HEK293T (cell line): ENCODE data around the gene CADPS2.
A peak's percentile ranks its signal among the peaks of the same experiment; 100 is the strongest.

Source experiments
- CTCF ChIA-PET: fragments of 350-600 bp; formaldehyde crosslinking; extraction: SDS; loops from one replicate; lab custom pipeline; 2021; ENCODE audit warnings: antibody characterized with exemption, inconsistent platforms; lab: Yijun Ruan, JAX
- POLR2A ChIA-PET: fragments of 350-600 bp; formaldehyde crosslinking; extraction: SDS; loops from one replicate; lab custom pipeline; 2020; ENCODE audit warnings: antibody characterized with exemption, inconsistent platforms; lab: Yijun Ruan, JAX
- DNase-seq: peaks from one replicate; pipeline ENCODE4 v3.0.0; 2012; ENCODE audit warnings: mixed read lengths; ENCODE audit errors: extremely low spot score
- ARNT ChIP-seq: fragments of 450-650 bp; IDR thresholded peaks from 2 replicates; pipeline ENCODE4 v1.6.1; 2017; ENCODE audit warnings: mild to moderate bottlenecking
- BHLHE40 ChIP-seq: fragments of 450-650 bp; IDR thresholded peaks from 2 replicates; pipeline ENCODE4 v1.6.1; 2016; ENCODE audit warnings: mild to moderate bottlenecking, moderate library complexity, borderline replicate concordance
- CTBP1 ChIP-seq: fragments of 450-650 bp; IDR thresholded peaks from 2 replicates; pipeline ENCODE4 v1.6.1; 2016; ENCODE audit warnings: borderline replicate concordance
- ELF4 ChIP-seq: fragments of 450-650 bp; IDR thresholded peaks from 2 replicates; pipeline ENCODE4 v1.6.1; 2017; ENCODE audit warnings: antibody characterized with exemption
- FOXA1 ChIP-seq: fragments of 450-650 bp; IDR thresholded peaks from 2 replicates; pipeline ENCODE4 v1.6.1; 2016; ENCODE audit warnings: mild to moderate bottlenecking
- FOXK2 ChIP-seq: fragments of 450-650 bp; IDR thresholded peaks from 2 replicates; pipeline ENCODE4 v1.6.1; 2016; ENCODE audit warnings: mild to moderate bottlenecking
- FOXM1 ChIP-seq: fragments of 450-650 bp; IDR thresholded peaks from 2 replicates; pipeline ENCODE4 v1.6.1; 2017; ENCODE audit warnings: mild to moderate bottlenecking, borderline replicate concordance
- HDGF ChIP-seq: fragments of 450-650 bp; IDR thresholded peaks from 2 replicates; pipeline ENCODE4 v1.6.1; 2017; ENCODE audit warnings: antibody characterized with exemption, borderline replicate concordance
- L3MBTL2 ChIP-seq: fragments of 450-650 bp; conservative IDR thresholded peaks from 2 replicates; pipeline ENCODE4 v1.6.1; 2016; ENCODE audit warnings: mild to moderate bottlenecking
- LEF1 ChIP-seq: fragments of 450-650 bp; IDR thresholded peaks from 2 replicates; pipeline ENCODE4 v1.6.1; 2017; ENCODE audit warnings: mild to moderate bottlenecking, borderline replicate concordance
- NFRKB ChIP-seq: fragments of 450-650 bp; IDR thresholded peaks from 2 replicates; pipeline ENCODE4 v1.6.1; 2016; ENCODE audit warnings: mild to moderate bottlenecking, moderate library complexity
- SP1 ChIP-seq: fragments of 450-650 bp; IDR thresholded peaks from 2 replicates; pipeline ENCODE4 v1.6.1; 2017
- SUZ12 ChIP-seq: fragments of 450-650 bp; IDR thresholded peaks from 2 replicates; pipeline ENCODE4 v1.6.1; 2016; ENCODE audit warnings: mild to moderate bottlenecking
- TARDBP ChIP-seq: fragments of 450-650 bp; IDR thresholded peaks from 2 replicates; pipeline ENCODE4 v1.6.1; 2016
- ZNF384 ChIP-seq: fragments of 450-650 bp; IDR thresholded peaks from 2 replicates; pipeline ENCODE4 v1.6.1; 2016
- TF ChIP-seq, protein P1 (sequence below): fragments of 450-650 bp; IDR thresholded peaks from 2 replicates; pipeline ENCODE4 v1.6.1; 2016

Gene CADPS2

DNA sequence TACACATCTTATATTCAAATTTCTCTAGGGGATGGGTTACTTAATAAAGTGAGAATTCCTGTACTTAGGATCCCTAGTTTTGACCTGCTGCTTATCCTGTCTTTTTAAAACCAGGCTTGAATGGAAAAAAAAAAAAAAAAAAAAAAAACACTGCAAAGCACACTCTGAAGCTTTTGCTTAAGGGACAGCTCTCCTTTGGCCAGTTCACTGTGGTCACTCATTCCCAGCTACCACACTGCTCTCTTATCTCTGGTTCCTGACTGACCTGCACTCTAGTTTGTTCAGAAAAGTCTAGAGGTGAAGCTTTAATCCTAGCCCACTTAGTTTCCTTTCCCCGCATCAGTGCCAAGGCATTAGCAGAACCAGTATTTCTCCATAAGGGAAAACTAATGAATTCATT is 82.4 kb downstream of the CADPS2 start:
- CTCF ChIA-PET: interaction anchor here (0.6 to 1.5 kb wide), 3 partner anchors 12 to 904 kb away, joined by 3 to 4 read pairs (median 4); no protein-coding TSS in a partner anchor
- TF ChIP-seq NFRKB (no peak), SUZ12 (no peak), CTBP1 (no peak), L3MBTL2 (no peak), BHLHE40 (no peak), TARDBP (no peak), ZNF384 (no peak), SP1 (no peak), ELF4 (no peak), FOXM1 (no peak), ARNT (no peak), LEF1 (no peak), FOXK2 (no peak)
- TF ChIP-seq, protein P1, sequence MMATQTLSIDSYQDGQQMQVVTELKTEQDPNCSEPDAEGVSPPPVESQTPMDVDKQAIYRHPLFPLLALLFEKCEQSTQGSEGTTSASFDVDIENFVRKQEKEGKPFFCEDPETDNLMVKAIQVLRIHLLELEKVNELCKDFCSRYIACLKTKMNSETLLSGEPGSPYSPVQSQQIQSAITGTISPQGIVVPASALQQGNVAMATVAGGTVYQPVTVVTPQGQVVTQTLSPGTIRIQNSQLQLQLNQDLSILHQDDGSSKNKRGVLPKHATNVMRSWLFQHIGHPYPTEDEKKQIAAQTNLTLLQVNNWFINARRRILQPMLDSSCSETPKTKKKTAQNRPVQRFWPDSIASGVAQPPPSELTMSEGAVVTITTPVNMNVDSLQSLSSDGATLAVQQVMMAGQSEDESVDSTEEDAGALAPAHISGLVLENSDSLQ: no peak
- POLR2A ChIA-PET: no interaction called here
- no peak for DNase-seq

DNA sequence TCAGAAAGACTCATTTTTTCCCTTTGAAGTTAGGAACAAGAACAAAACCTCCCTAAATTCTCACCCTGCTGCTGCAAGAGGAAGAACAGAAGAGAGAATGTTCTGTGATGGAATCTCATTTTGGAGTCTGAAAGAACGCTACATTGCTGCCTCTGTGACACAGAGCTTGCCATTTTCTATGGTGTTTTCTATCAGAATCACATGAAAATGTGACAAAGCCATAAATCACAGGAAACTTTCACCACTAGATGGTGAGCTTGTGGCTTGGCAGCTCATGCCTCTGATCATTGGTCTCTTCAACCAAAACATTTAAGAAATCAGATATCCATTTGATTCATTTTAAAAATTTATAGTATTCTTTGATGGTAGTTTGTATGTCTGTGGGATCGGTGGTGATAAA is 82.9 kb downstream of the CADPS2 start:
- ChIA-PET POLR2A (no interaction called here), CTCF (interaction anchor here (0.6 to 1.5 kb wide), 3 partner anchors 12 to 351 kb away, joined by 3 to 5 read pairs (median 4); no protein-coding TSS in a partner anchor)
- DNase-seq: no peak
- TF ChIP-seq, protein P1: peak; percentile 85
- TF ChIP-seq SP1: no peak

DNA sequence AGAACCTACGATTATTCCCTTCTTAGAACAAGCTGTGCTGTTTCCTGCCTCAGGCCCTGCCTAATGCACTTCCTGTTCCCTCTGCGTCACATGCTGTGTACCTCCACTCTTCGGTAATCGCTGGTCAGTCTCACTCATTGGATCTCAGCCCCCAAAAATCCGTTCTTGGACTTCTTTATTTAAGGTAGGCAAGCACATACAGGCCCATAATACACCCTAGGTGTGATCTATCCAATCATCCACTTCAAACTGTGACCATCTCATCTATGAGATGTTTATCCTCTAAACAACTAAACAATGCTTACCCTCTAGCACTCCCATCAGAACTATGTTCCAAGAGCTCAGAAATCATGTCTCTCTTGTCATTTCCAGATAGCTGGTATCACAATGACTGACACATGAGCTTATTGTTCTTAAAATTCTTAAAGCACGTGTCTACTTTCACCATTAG is 83.9 kb downstream of the CADPS2 start:
- TF ChIP-seq FOXA1 (no peak), FOXK2 (no peak), SUZ12 (no peak), L3MBTL2 (no peak), ELF4 (no peak), ARNT (no peak), HDGF (no peak), FOXM1 (no peak), SP1 (no peak), NFRKB (no peak), LEF1 (no peak), TARDBP (no peak), ZNF384 (no peak)
- TF ChIP-seq, protein P1: no peak
- CTCF ChIA-PET: interaction anchor here (0.9 to 1.1 kb wide), 2 partner anchors 9 to 85 kb away, joined by 3 to 7 read pairs; no protein-coding TSS in a partner anchor
- DNase-seq: no peak
- POLR2A ChIA-PET: no interaction called here

DNA sequence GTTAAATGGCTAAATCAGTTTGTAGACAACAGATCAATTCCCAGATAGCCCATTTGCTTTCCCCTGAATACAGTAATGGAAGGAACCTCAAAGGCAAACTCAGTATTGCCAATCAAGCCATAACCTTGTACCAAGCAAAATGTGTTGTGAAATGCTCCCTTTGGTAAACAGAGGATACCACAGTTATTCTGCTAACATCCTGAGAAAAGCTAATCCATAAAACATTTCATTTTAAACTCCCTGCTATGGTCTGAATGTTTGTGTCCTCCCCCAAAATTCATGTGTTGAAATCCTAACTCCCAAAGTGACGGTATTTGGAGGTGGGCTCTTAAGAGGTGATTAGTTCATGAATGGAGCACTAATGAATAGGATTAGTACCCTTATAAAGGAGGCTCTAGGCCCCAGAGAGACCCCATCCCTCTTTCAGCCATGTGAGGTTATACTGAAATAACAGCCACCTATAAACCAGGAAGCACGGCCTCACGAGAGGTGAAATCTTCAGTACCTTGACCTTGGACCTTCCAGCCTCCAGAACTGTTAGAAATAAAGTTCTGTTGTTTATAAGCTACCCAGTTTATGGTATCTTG is 94.2 kb downstream of the CADPS2 start:
- CTCF ChIA-PET: interaction anchor here (0.6 kb wide), 1 partner anchor 12 kb away, joined by 3 read pairs; no protein-coding TSS in a partner anchor
- POLR2A ChIA-PET: no interaction called here
- TF ChIP-seq NFRKB: no peak
- DNase-seq: no peak

DNA sequence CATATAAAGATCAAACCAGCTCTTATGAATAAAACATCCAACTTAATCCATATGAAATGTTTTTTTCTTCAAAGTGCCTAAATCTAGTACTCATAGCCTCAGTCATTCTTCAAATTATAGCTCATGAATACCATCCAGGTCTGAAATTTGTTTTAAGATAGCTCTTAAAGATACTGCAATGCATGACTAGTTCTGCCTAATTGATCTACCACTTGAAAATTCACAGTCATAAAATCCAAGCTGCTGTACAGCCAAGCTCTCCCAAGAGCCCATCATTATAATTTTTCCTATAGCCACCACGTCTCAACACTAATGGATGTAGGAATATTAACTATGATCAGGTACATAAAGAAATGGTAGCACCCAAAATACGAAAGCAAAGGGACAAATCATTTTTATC is 95.7 kb downstream of the CADPS2 start:
- POLR2A ChIA-PET: no interaction called here
- no peak for TF ChIP-seq HDGF
- no peak for TF ChIP-seq FOXM1
- DNase-seq: no peak
- CTCF ChIA-PET: no interaction called here

DNA sequence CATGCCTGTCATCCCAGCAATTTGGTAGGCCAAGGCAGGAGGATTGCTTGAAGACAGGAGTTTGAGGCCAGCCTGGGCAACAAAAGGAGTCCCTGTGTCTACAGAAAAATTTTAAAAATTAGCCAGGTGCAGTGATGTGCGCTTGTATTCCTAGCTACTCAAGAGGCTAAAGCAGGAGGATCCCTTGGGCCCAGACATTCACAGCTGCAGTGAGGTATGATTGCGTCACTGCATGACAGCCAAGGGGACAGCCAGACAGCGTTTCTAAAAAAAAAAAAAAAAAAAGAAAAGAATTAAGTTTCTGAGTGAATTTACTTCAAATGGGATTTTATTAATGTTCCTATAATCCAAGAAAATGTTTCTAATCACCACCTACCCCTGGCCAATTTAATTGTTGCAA is 96.1 kb downstream of the CADPS2 start:
- ChIA-PET CTCF (no interaction called here), POLR2A (no interaction called here)
- TF ChIP-seq FOXA1 (no peak), BHLHE40 (no peak), LEF1 (no peak), CTBP1 (no peak), ZNF384 (no peak), HDGF (no peak), ARNT (no peak), FOXK2 (no peak), L3MBTL2 (no peak), NFRKB (no peak)
- TF ChIP-seq, protein P1: no peak
- DNase-seq: no peak

DNA sequence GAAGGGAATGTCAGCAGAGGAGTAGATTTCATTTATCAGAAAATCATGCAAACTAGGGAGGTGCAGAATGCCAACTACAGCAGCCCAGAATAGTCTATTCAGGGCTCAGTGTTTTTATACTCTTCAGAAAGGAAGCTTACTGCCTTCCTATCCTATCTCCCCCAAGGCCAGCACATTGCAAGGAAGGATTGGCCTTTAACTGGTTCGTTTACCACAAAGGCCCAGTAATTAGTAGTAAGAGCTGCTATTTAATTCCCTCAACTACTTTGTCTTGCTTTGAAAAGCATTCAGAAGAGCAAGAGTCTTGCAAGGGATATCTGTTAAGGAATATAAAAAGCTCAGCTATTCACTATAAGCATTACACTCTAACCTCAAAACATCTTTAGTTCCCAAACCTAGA is 97.1 kb downstream of the CADPS2 start:
- CTCF ChIA-PET: no interaction called here

More for the DNA sequence above, 97.1 kb downstream of the CADPS2 start:
- no peak for TF ChIP-seq LEF1
- no peak for DNase-seq
- POLR2A ChIA-PET: no interaction called here
